Brain microvascular endothelial cell (primary cell): ENCODE measurements around the gene FCGR3A.
"Not testable (repeated sequence)": the region's sequence is repeated elsewhere in the genome, so short reads cannot be mapped to it uniquely, and the experiment has no call there.

ENCODE experiments used
- DNase-seq: peaks from one replicate; pipeline ENCODE4 v3.0.0-alpha.2; 2020
- H3K27ac ChIP-seq: fragments of 250-450 bp; sonication (Bioruptor Pico); 2 replicates; pipeline ENCODE4 v1.5.1; 2020; ENCODE audit warnings: mild to moderate bottlenecking, moderate library complexity
- H3K27me3 ChIP-seq: fragments of 250-450 bp; sonication (Bioruptor Pico); replicated peaks from 2 replicates; pipeline ENCODE4 v1.5.1; 2020; ENCODE audit warnings: mild to moderate bottlenecking
- H3K36me3 ChIP-seq: fragments of 250-450 bp; sonication (Bioruptor Pico); replicated peaks from 2 replicates; pipeline ENCODE4 v1.5.1; 2020; ENCODE audit warnings: mild to moderate bottlenecking
- H3K4me3 ChIP-seq: 2 replicates; pipeline ENCODE4 v1.5.1; 2011; ENCODE audit warnings: low read depth, mild to moderate bottlenecking, control low read depth, low read length, moderate library complexity
- in situ Hi-C: cut with HindIII; loops from 2 replicates; pipeline ENCODE4 v1.10.0; 2017; ENCODE audit warnings: low sequenced_read_pairs, low pct_ligation_motif_present
- TF ChIP-seq, protein P1 (sequence below): IDR thresholded peaks from 2 replicates; pipeline ENCODE4 v1.5.1; 2011; ENCODE audit warnings: low read depth, mild to moderate bottlenecking, moderate library complexity, low read length, control low read depth, inconsistent platforms; ENCODE audit errors: missing control alignments

FCGR3A gene

GRCh38 chr1:161549652-161550051 lies at the start of gene FCGR3A:
Gene FCGR3A, minus strand, starts transcription at chr1:161549818. Its CDS starts 82 bp downstream, at chr1:161549736.
- Histone ChIP-seq H3K4me3 (no peak within 1 kb of the TSS), H3K36me3 (no peaks in the 10 kb centered on the region), H3K27ac (no peak within 1 kb of the TSS), H3K27me3 (no peaks in the 10 kb centered on the region)
- in situ Hi-C loops = no loop called here
- DNase-seq = no peak
- TF ChIP-seq, protein P1, sequence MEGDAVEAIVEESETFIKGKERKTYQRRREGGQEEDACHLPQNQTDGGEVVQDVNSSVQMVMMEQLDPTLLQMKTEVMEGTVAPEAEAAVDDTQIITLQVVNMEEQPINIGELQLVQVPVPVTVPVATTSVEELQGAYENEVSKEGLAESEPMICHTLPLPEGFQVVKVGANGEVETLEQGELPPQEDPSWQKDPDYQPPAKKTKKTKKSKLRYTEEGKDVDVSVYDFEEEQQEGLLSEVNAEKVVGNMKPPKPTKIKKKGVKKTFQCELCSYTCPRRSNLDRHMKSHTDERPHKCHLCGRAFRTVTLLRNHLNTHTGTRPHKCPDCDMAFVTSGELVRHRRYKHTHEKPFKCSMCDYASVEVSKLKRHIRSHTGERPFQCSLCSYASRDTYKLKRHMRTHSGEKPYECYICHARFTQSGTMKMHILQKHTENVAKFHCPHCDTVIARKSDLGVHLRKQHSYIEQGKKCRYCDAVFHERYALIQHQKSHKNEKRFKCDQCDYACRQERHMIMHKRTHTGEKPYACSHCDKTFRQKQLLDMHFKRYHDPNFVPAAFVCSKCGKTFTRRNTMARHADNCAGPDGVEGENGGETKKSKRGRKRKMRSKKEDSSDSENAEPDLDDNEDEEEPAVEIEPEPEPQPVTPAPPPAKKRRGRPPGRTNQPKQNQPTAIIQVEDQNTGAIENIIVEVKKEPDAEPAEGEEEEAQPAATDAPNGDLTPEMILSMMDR = no peak

DNA sequence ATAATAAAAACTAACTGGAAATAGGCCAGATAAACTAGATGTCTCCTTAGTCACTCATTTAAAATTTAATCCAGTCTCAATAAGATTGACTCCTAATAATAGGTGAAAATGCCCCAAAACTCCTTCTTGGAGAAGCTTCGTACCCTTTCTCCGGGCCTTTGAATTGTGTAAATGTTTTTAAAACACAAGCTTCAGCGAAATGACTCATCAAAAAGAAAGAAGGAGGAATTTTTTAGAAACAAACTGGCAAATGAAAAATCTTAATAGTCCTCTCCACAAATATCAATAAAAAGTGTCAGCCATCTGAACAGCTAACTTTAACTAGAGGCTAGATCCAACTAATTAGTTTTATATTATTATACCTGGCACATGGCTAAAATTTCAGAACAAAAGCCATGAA lies 47.5 kb upstream of the FCGR3A start:
- in situ Hi-C loops, DNase-seq, H3K36me3 ChIP-seq, H3K4me3 ChIP-seq, H3K27me3 ChIP-seq, H3K27ac ChIP-seq: not testable (repeated sequence)

- H3K4me3 ChIP-seq, in situ Hi-C loops, H3K27me3 ChIP-seq, H3K36me3 ChIP-seq, H3K27ac ChIP-seq, DNase-seq: not testable (repeated sequence)
Observed at GRCh38 chr1:161595583-161595982, 46.0 kb upstream of the FCGR3A start.

DNA sequence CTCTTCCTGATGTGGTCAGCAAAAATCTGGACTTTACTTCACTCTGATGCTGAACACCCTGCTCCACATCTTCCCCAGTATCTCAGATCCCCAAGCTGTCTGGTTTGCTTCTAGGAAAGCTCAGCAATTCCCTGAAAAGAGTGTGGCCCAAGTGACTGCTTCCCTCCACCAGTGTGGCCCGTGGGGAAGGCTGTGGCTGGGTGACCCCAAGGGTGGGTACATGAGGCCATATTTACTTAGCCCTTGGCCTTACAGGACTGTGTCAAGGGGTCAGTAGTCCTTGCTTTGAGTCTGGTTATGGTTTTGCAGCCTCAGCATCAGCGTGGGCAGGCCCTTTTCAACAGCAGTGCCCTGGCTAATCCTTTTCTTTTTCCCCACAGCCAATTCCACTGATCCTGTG lies 45.6 kb upstream of the FCGR3A start:
- H3K36me3 ChIP-seq, DNase-seq, H3K27ac ChIP-seq, H3K4me3 ChIP-seq, in situ Hi-C loops, H3K27me3 ChIP-seq: not testable (repeated sequence)

DNA sequence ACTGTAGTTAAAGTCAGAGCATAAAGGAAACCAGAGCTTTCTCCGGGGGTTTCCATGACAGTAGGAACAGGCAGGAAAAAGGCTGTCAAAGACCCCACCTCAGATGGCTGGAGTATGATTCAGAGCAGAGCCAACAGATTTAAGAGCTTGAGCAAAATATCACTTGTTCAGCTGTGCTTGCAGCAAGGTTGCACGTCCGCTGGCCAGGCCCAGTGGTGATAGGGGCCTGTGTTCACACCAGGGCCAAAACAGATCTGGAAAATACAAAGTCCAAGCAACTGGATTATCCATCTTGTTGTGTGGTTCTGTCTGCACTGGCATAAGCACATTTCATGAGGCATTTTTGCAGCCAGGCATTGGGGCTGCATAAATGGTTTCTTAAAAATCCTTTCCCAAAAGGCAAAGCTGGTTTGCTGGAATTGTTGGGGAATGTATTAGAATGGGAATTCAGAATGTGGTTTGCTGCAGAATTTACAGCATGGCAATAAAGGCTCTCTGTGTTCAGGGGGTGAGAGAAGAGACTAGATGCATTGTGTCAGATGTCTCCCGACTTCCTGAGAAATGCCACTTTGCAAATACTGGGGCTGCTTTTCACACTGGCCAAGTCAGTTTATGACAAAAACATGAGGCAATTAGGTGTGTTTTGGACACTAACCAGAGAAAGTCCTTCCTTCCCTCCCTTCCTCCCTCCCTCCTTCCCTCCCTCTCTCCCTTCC lies 44.8 kb upstream of the FCGR3A start:
- DNase-seq, H3K36me3 ChIP-seq, H3K27ac ChIP-seq, H3K4me3 ChIP-seq, in situ Hi-C loops, H3K27me3 ChIP-seq: not testable (repeated sequence)

DNA sequence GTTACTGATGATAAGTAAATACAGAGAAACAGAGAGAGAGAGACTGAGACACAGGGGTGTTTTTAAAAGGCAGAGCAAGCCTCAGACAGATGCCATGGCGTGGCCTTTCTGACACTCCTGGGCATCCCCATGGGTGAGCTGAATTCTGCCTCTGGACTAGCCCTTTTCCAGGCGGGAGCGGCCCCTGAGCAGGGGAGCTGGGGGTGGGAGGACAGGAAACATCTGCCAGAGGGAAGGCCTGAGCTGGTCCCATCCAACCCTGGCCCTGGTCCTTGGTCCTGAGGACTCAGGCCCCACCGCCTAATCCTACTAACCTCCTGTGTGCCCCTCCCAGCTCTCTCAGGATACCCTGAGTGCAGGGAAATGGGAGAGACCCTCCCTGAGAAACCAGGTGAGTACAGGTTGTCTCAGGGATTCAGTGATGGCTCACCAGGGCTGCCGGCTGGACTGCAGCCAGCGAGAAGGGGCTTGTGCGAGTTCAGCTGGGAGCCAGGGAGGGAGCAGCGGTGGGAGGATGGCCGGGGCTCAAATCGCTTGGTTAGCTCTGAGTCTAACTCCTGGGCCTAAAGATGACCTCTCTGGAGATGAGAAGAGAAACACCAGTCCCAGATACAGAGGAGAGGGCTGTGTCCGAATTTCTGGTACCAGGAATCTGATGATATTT lies 43.6 kb upstream of the FCGR3A start:
- H3K4me3 ChIP-seq, H3K27ac ChIP-seq, in situ Hi-C loops, H3K36me3 ChIP-seq, H3K27me3 ChIP-seq, DNase-seq: not testable (repeated sequence)

GRCh38 chr1:161592586-161592985 lies 43.0 kb upstream of the FCGR3A start:
- H3K27me3 ChIP-seq, H3K36me3 ChIP-seq, DNase-seq, H3K4me3 ChIP-seq, in situ Hi-C loops, H3K27ac ChIP-seq: not testable (repeated sequence)

- H3K4me3 ChIP-seq, H3K27ac ChIP-seq, DNase-seq, in situ Hi-C loops, H3K27me3 ChIP-seq, H3K36me3 ChIP-seq: not testable (repeated sequence)
Observed at GRCh38 chr1:161589920-161590319, 40.3 kb upstream of the FCGR3A start.

- H3K27ac ChIP-seq, H3K36me3 ChIP-seq, in situ Hi-C loops, DNase-seq, H3K27me3 ChIP-seq, H3K4me3 ChIP-seq: not testable (repeated sequence)
Observed at GRCh38 chr1:161589365-161589764, 39.7 kb upstream of the FCGR3A start.

GRCh38 chr1:161588596-161588995 lies 39.0 kb upstream of the FCGR3A start:
- H3K27ac ChIP-seq, H3K36me3 ChIP-seq, H3K27me3 ChIP-seq, H3K4me3 ChIP-seq, DNase-seq, in situ Hi-C loops: not testable (repeated sequence)

DNA sequence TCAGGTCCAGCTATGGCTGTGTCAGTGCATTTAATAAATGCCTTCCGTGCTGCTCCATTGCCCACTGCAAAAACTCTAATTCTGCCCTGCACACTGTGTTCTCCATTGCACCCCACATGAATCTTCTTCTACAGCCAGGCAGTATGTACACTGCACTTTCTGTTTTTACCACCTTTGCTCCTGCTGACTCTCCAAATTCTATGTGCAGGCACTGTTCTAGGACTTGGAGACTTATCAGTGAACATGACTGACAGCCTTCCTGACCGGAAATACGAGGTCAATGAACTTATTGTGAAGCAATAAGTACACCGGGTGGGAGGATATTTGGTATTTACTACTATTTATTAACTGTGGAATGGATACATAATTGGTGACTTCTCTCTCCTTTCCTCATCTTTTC lies 33.3 kb upstream of the FCGR3A start:
- H3K27me3 ChIP-seq, H3K36me3 ChIP-seq, H3K27ac ChIP-seq, DNase-seq, in situ Hi-C loops, H3K4me3 ChIP-seq: not testable (repeated sequence)

DNA sequence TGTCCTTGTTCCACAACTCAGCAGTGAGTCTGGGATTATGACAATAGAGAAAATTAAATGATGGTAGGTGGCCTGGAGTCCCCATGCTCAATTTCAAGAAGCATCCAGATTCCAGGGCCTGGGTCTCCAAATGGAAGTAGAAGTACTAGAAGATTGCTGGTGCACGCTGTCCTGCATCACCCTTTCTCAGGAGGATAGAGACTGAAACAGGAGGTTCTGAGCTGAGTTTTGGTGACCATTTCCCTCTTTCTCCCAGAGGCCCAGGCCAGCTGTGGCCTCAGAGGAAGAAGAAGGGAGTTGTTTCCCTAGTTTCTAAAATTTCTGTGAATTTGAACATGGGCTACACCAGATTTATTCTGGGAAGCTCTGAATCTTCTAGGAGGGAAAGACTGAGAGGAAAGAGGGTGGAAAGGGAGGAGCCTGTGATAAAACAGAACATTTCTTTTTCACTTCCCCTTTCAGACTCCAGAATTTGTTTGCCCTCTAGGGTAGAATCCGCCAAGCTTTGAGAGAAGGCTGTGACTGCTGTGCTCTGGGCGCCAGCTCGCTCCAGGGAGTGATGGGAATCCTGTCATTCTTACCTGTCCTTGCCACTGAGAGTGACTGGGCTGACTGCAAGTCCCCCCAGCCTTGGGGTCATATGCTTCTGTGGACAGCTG lies 31.4 kb upstream of the FCGR3A start:
- H3K27ac ChIP-seq, H3K36me3 ChIP-seq, in situ Hi-C loops, H3K4me3 ChIP-seq, DNase-seq, H3K27me3 ChIP-seq: not testable (repeated sequence)

- H3K27me3 ChIP-seq, H3K27ac ChIP-seq, in situ Hi-C loops, DNase-seq, H3K4me3 ChIP-seq, H3K36me3 ChIP-seq: not testable (repeated sequence)
Observed at GRCh38 chr1:161579856-161580507, 30.4 kb upstream of the FCGR3A start.
